NCI-H2171 treated with DMSO at 0.1 percent for 48 hours (cell line): ENCODE results near the gene FMO1.
"Not testable (repeated sequence)": the region's sequence is repeated elsewhere in the genome, so short reads cannot be mapped to it uniquely, and the experiment has no call there.

ENCODE experiments used
- DNase-seq: peaks from one replicate; lab custom pipeline; 2025; lab: John Stamatoyannopoulos, UW

Gene FMO1

GRCh38 chr1:171233183-171233582, 15.1 kb upstream of the FMO1 start:
- no peak for DNase-seq

GRCh38 chr1:171236231-171236630, 12.1 kb upstream of the FMO1 start:
- DNase-seq = not testable (repeated sequence)

- no peak for DNase-seq
These were observed 4.4 kb upstream of the FMO1 start for GRCh38 chr1:171243878-171244277.

- peak; percentile 4 for DNase-seq
These were observed 2.7 kb upstream of the FMO1 start for GRCh38 chr1:171245458-171246064.

GRCh38 chr1:171247501-171247900, 793 bp upstream of the FMO1 start:
- DNase-seq = no peak

- no peak for DNase-seq
These were observed 547 bp downstream of the FMO1 start for GRCh38 chr1:171248841-171249240.

- DNase-seq = no peak
These were observed 2.0 kb downstream of the FMO1 start for GRCh38 chr1:171250263-171250662.

- DNase-seq = no peak
These were observed 3.0 kb downstream of the FMO1 start for GRCh38 chr1:171251042-171251951.

GRCh38 chr1:171251952-171252300, 3.6 kb downstream of the FMO1 start:
- no peak for DNase-seq

- no peak for DNase-seq
These were observed 4.2 kb downstream of the FMO1 start for GRCh38 chr1:171252482-171252881.

GRCh38 chr1:171254859-171255258, 6.6 kb downstream of the FMO1 start:
- no peak for DNase-seq

GRCh38 chr1:171256940-171257606, 8.8 kb downstream of the FMO1 start:
- DNase-seq = no peak

GRCh38 chr1:171257607-171258076, 9.3 kb downstream of the FMO1 start:
- no peak for DNase-seq

GRCh38 chr1:171258429-171258828, 10.1 kb downstream of the FMO1 start:
- no peak for DNase-seq

- DNase-seq = no peak
These were observed 10.6 kb downstream of the FMO1 start for GRCh38 chr1:171258943-171259342.

GRCh38 chr1:171261336-171261735, 13.0 kb downstream of the FMO1 start:
- no peak for DNase-seq

GRCh38 chr1:171263901-171264300, 15.6 kb downstream of the FMO1 start:
- no peak for DNase-seq

- DNase-seq = no peak
These were observed 17.4 kb downstream of the FMO1 start for GRCh38 chr1:171265686-171266085.

GRCh38 chr1:171266930-171267329, 18.6 kb downstream of the FMO1 start:
- DNase-seq = no peak

- no peak for DNase-seq
These were observed 19.1 kb downstream of the FMO1 start for GRCh38 chr1:171267391-171267790.

GRCh38 chr1:171270806-171271205, 22.5 kb downstream of the FMO1 start:
- DNase-seq = no peak

- no peak for DNase-seq
These were observed 29.2 kb downstream of the FMO1 start for GRCh38 chr1:171277534-171277933.

GRCh38 chr1:171279234-171279633, 30.9 kb downstream of the FMO1 start:
- DNase-seq = no peak
